Esophagus squamous epithelium (tissue), 5 donors: ENCODE data around the gene REV3L. TPM values are rescaled to one million over a fixed set of nuclear protein-coding genes. Genes with fewer than 3 reads are reported as not detected.

Source experiments
- DNase-seq: peaks from one replicate; lab custom pipeline; 2025; lab: John Stamatoyannopoulos, UW
- H3K27ac ChIP-seq, 4 donors: fragments of 200-600 bp; sonication (generic); one replicate each; pipeline ENCODE4 v1.5.1; 2016 to 2019; ENCODE audit warnings: mild to moderate bottlenecking in 1 of 4
- H3K27me3 ChIP-seq, 4 donors: fragments of 200-600 bp; sonication (generic); 1 replicate in 3 of 4; 2 replicates in 1 of 4; pipeline versions ENCODE4 v1.5.1 to v1.6.0; 2017 to 2021; ENCODE audit warnings: antibody characterized with exemption in 1 of 4
- H3K36me3 ChIP-seq, 3 donors: fragments of 200-600 bp; sonication (generic); one replicate each; pipeline ENCODE4 v1.5.1; 2016 to 2019
- H3K4me1 ChIP-seq, 3 donors: fragments of 200-600 bp; sonication (generic); one replicate each; pipeline ENCODE4 v1.5.1; 2017 to 2019
- H3K4me3 ChIP-seq, 4 donors: fragments of 200-600 bp; sonication (generic); 1 replicate in 3 of 4; 2 replicates in 1 of 4; pipeline ENCODE4 v1.5.1; 2016 to 2019; ENCODE audit warnings: mild to moderate bottlenecking in 2 of 4, moderate library complexity in 1 of 4
- H3K9me3 ChIP-seq, 3 donors: fragments of 200-600 bp; sonication (generic); one replicate each; pipeline ENCODE4 v1.5.1; 2016 to 2019
- CTCF ChIP-seq, 6 experiments: fragments of 450-650 bp in 4 of 6; fragments of 200-600 bp in 2 of 6; sonication (generic) in 2 of 6; IDR thresholded peaks; one replicate each; pipeline ENCODE4 v1.5.1; 2016 to 2019; ENCODE audit warnings: antibody characterized with exemption in 6 of 6, mild to moderate bottlenecking in 4 of 6, moderate library complexity in 4 of 6
- POLR2A ChIP-seq, 4 donors: fragments of 450-650 bp; IDR thresholded peaks; one replicate each; pipeline ENCODE4 v1.6.1; 2017; ENCODE audit warnings: antibody characterized with exemption in 4 of 4, mild to moderate bottlenecking in 4 of 4, moderate library complexity in 3 of 4
- WGBS, 2 donors: methylation state at CpG; one replicate each; pipeline ENCODE4 v1.1.5; 2018; 5-methylcytosine and 5-hydroxymethylcytosine counted together
- intact Hi-C: fragments of 100-400 bp; cut with DNase I; formaldehyde crosslinking; loops from one replicate; pipeline ENCODE4 v1.15.0; 2022
- total RNA-seq, 4 donors: library from RNA; depleted of rRNA; stranded (reverse); fragments of >200 nt; gene quantifications; one replicate each; pipeline ENCODE4 v1.1.0, GENCODE V29; 2016
- donor health status: DM: yes; HTN: yes; CAD: no.

The REV3L gene
- total RNA-seq, 4 donors from 2014 or later: 7.0 to 47.1 (median 18.8) TPM

- H3K36me3 ChIP-seq: peaks cover 0 to 86% (median 0%) of the 10 kb centered on the region in 3 donors
- no peak overlapping the region for H3K4me3 ChIP-seq
- H3K27me3 ChIP-seq: no peaks in the 10 kb centered on the region
- H3K27ac ChIP-seq: no peak overlapping the region
- no peaks in the 10 kb centered on the region for H3K4me1 ChIP-seq
- DNase-seq: no peak
- intact Hi-C loops: no loop called here
- 85 to 87% methylated on average over 3 of the region's 3 CpGs for WGBS, 2 donors
- TF ChIP-seq CTCF (IDR thresholded peaks at IDR 0.05) (no peak), POLR2A (IDR thresholded peaks at IDR 0.05) (no peak)
- H3K9me3 ChIP-seq: no peaks in the 10 kb centered on the region
Observed at GRCh38 chr6:111354758-111355555, 128.1 kb downstream of the REV3L start.

GRCh38 chr6:111353912-111354462 lies 129.0 kb downstream of the REV3L start:
- no peak overlapping the region for H3K4me3 ChIP-seq
- 80 to 89% methylated on average over 5 of the region's 5 CpGs for WGBS, 2 donors
- H3K27ac ChIP-seq: peak overlapping the region in 1 of 4 donors; percentile 16
- H3K4me1 ChIP-seq: no peaks in the 10 kb centered on the region
- H3K9me3 ChIP-seq: no peaks in the 10 kb centered on the region
- intact Hi-C loops: no loop called here
- peaks cover 0 to 95% (median 0%) of the 10 kb centered on the region in 3 donors for H3K36me3 ChIP-seq
- no peak for DNase-seq
- TF ChIP-seq CTCF (IDR thresholded peaks at IDR 0.05): no peak
- no peak for TF ChIP-seq POLR2A (IDR thresholded peaks at IDR 0.05)
- no peaks in the 10 kb centered on the region for H3K27me3 ChIP-seq

GRCh38 chr6:111347589-111347988 lies 135.4 kb downstream of the REV3L start:
- no peak for TF ChIP-seq POLR2A (IDR thresholded peaks at IDR 0.05)
- no peak overlapping the region for H3K4me3 ChIP-seq
- H3K27ac ChIP-seq: no peak overlapping the region
- H3K27me3 ChIP-seq: no peaks in the 10 kb centered on the region
- H3K9me3 ChIP-seq: no peaks in the 10 kb centered on the region
- intact Hi-C loops: no loop called here
- no peaks in the 10 kb centered on the region for H3K4me1 ChIP-seq
- WGBS, 2 donors: 88% methylated on average over 2 to 3 of the region's 3 CpGs
- no peak for DNase-seq
- H3K36me3 ChIP-seq: peaks cover 0 to 90% (median 14%) of the 10 kb centered on the region in 3 donors

GRCh38 chr6:111342913-111343312 lies 140.1 kb downstream of the REV3L start:
- DNase-seq: no peak
- intact Hi-C loops: no loop called here
- Histone ChIP-seq H3K4me3 (no peak overlapping the region), H3K27me3 (no peaks in the 10 kb centered on the region), H3K9me3 (no peaks in the 10 kb centered on the region), H3K36me3 (peaks cover 0 to 67% (median 10%) of the 10 kb centered on the region in 3 donors), H3K27ac (no peak overlapping the region), H3K4me1 (no peaks in the 10 kb centered on the region)
- 65 to 89% methylated on average over 1 of the region's 1 CpG for WGBS, 2 donors
- TF ChIP-seq POLR2A (IDR thresholded peaks at IDR 0.05) (no peak), CTCF (IDR thresholded peaks at IDR 0.05) (no peak)

GRCh38 chr6:111339294-111339693 lies 143.7 kb downstream of the REV3L start:
- Histone ChIP-seq H3K4me1 (no peaks in the 10 kb centered on the region), H3K4me3 (no peak overlapping the region), H3K27me3 (no peaks in the 10 kb centered on the region), H3K9me3 (no peaks in the 10 kb centered on the region), H3K27ac (no peak overlapping the region), H3K36me3 (peaks cover 0 to 55% (median 5%) of the 10 kb centered on the region in 3 donors)
- no peak for DNase-seq
- 53 to 74% methylated on average over 1 of the region's 1 CpG for WGBS, 2 donors
- intact Hi-C loops: no loop called here
- TF ChIP-seq POLR2A (IDR thresholded peaks at IDR 0.05) (no peak), CTCF (IDR thresholded peaks at IDR 0.05) (no peak)
